ENCODE data around the gene TESK2. TPM values are rescaled to one million over a fixed set of nuclear protein-coding genes. Genes with fewer than 3 reads are reported as not detected.

TESK2 gene
- total RNA-seq, 1 experiment from 2014 or later: 5.0 TPM

DNA sequence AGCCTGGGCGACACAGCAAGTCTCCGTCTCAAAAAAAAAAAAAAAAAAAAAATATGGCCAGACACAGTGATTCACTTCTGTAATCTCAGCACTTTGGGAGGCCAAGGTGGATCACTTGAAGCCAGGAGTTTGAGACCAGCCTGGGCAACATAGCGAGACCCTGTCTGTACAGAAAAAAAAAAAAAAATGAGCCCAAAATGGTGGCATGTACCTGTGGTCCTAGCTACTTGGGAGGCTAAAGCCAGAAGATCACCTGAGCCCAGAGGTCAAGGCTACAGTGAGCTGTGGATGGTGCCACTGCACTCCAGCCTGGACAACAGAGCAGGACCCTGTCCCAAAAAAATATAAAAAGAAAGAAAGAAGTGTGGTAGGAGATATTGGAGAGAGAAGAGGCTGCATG is 1.7 kb upstream of the TESK2 start:
- H3K9me3 ChIP-seq (ENCODE audit: control insufficient read depth in 1 of 2, insufficient read depth in 1 of 2, low read depth in 1 of 2, low read length in 2 of 2): no peaks in the 10 kb centered on the region
- RAD21 ChIA-PET (ENCODE audit: low non-redundant PET in 1 of 2, low total read pairs in 2 of 2, uncharacterized antibody in 2 of 2, unreplicated experiment in 2 of 2): interaction anchor here (0.5 to 2.6 kb wide), 7 partner anchors 132 to 596 kb away, joined by 3 to 10 read pairs (median 3); no protein-coding TSS in a partner anchor
- intact Hi-C loops (cut with micrococcal nuclease): loop anchor here (1.0 to 5.0 kb wide), 5 partner anchors 133 to 760 kb away; partner anchors contain the start of gene RNU5D-1

More for the DNA sequence above, 1.7 kb upstream of the TESK2 start:
- H3K4me3 ChIP-seq (replicated peaks in 1 of 2; ENCODE audit: low read depth in 1 of 2, low read length in 2 of 2): no peak overlapping the region
- H3K36me3 ChIP-seq (ENCODE audit: control insufficient read depth in 1 of 2, insufficient read depth in 2 of 2, low read length in 2 of 2): no peaks in the 10 kb centered on the region
- H4K20me1 ChIP-seq (ENCODE audit: insufficient read depth): no peaks in the 10 kb centered on the region
- POLR2A ChIA-PET: interaction anchor here (3.0 kb wide), 1 partner anchor 152 kb away, joined by 13 read pairs; the partner anchor contains the start of genes MUTYH and TOE1
- H3K9me2 ChIP-seq (ENCODE audit: insufficient read depth): no peaks in the 10 kb centered on the region
- H3K79me2 ChIP-seq (ENCODE audit: insufficient read depth, low read length): no peaks in the 10 kb centered on the region
- H3K4me2 ChIP-seq (ENCODE audit: low read length): no peak overlapping the region
- H3K27me3 ChIP-seq (ENCODE audit: insufficient read depth, low read length): no peaks in the 10 kb centered on the region
- CTCF ChIA-PET: interaction anchor here (1.1 to 4.9 kb wide), 8 partner anchors 77 to 480 kb away, joined by 4 to 58 read pairs (median 12); partner anchors contain the start of genes HECTD3, MUTYH, TOE1 and UROD
- peaks cover 12 to 18% of the 10 kb centered on the region in 2 experiments for H3K4me1 ChIP-seq (ENCODE audit: control insufficient read depth in 1 of 2, insufficient read depth in 2 of 2, low read length in 2 of 2)
- H3K9ac ChIP-seq (ENCODE audit: low read length): no peak overlapping the region
- no peak overlapping the region for H2AFZ ChIP-seq (ENCODE audit: low read depth, low read length, poor library complexity, severe bottlenecking)
- H3K27ac ChIP-seq (ENCODE audit: low read depth, low read length): no peak overlapping the region
- TF ChIP-seq CEBPB (IDR thresholded peaks at IDR 0.05; ENCODE audit: low read depth): no peak
- no peak for TF ChIP-seq FOSL1 (IDR thresholded peaks at IDR 0.05; ENCODE audit: low read depth)
- no peak for TF ChIP-seq SIN3A (IDR thresholded peaks at IDR 0.05; ENCODE audit: low read depth)
- no peak for TF ChIP-seq ZBTB33 (IDR thresholded peaks at IDR 0.05; ENCODE audit: extremely low read depth, insufficient replicate concordance, low read length)
- TF ChIP-seq SRF (IDR thresholded peaks at IDR 0.05; ENCODE audit: low read depth): no peak
- TF ChIP-seq, protein P1, sequence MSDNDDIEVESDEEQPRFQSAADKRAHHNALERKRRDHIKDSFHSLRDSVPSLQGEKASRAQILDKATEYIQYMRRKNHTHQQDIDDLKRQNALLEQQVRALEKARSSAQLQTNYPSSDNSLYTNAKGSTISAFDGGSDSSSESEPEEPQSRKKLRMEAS (IDR thresholded peaks at IDR 0.05): no peak
- no peak for TF ChIP-seq CTCF (IDR thresholded peaks at IDR 0.05 in 2 of 3, conservative IDR thresholded peaks at IDR 0.05 in 1 of 3; ENCODE audit: borderline replicate concordance in 1 of 3, insufficient read depth in 1 of 3, low read depth in 2 of 3, low read length in 2 of 3)
- no peak for TF ChIP-seq EZH2 (IDR thresholded peaks at IDR 0.05)
- no peak for TF ChIP-seq ZFX (IDR thresholded peaks at IDR 0.05)
- no peak for TF ChIP-seq RAD21 (IDR thresholded peaks at IDR 0.05; ENCODE audit: low read depth)
- no peak for TF ChIP-seq JUND (IDR thresholded peaks at IDR 0.05)
- no peak for TF ChIP-seq CBX3 (IDR thresholded peaks at IDR 0.05; ENCODE audit: low read depth)
- no peak for DNase-seq (ENCODE audit: low read depth, low spot score)
- ATAC-seq: no peak
- no TSS peak for BruUV-seq (replicated peaks)
